Mucosa of descending colon (tissue), 3 donors: ENCODE measurements around the gene CBY2. TPM values are rescaled to one million over a fixed set of nuclear protein-coding genes. Genes with fewer than 3 reads are reported as not detected.

Experiments
- ATAC-seq: fragments of 200-7000 bp; cut with Tn5 transposase; one replicate; pipeline ENCODE4 v1.9.1; 2020; ENCODE audit warnings: mild to moderate bottlenecking, moderate library complexity
- DNase-seq, 3 donors: peaks; one replicate each; pipeline ENCODE4 v3.0.0-alpha.2; 2020
- H3K36me3 ChIP-seq: fragments of 200-600 bp; one replicate; pipeline ENCODE4 v1.8.0; 2021; ENCODE audit warnings: low read depth, mild to moderate bottlenecking
- H3K4me1 ChIP-seq: fragments of 200-600 bp; one replicate; pipeline ENCODE4 v1.8.0; 2021; ENCODE audit warnings: low read depth, mild to moderate bottlenecking
- H3K4me3 ChIP-seq: fragments of 200-600 bp; one replicate; pipeline ENCODE4 v1.8.0; 2021; ENCODE audit warnings: mild to moderate bottlenecking
- H3K9me3 ChIP-seq: fragments of 200-600 bp; one replicate; pipeline ENCODE4 v1.8.0; 2021; ENCODE audit warnings: mild to moderate bottlenecking
- CTCF ChIP-seq: fragments of 200-600 bp; IDR thresholded peaks from one replicate; pipeline ENCODE4 v1.8.0; 2022; ENCODE audit warnings: antibody characterized with exemption, mild to moderate bottlenecking
- intact Hi-C, 2 donors: fragments of 100-400 bp; cut with DNase I in 1 of 2; cut with micrococcal nuclease in 1 of 2; formaldehyde crosslinking; loops; one replicate each; pipeline versions ENCODE4 v1.11.0 to v1.11.1; 2022; cut with DNase I, micrococcal nuclease
- total RNA-seq, 3 donors: library from RNA; stranded (reverse); fragmentation: NEBNext Ultra II Directional in 2 of 3; extraction: Animal tissue kit (Norgen Biotek cat#: 25700) in 2 of 3; gene quantifications; one replicate each; pipeline versions ENCODE4 v1.2.1 to v1.2.4, GENCODE V29; 2021 to 2023
- donor health status: DM: no; HTN: no; CAD: no; lungs with moderate emphysema.
- donor health status: DM: no; HTN: no; CAD: no.
- donor health status: DM: no; HTN: yes; CAD: no.

The CBY2 gene
- total RNA-seq, 3 donors from 2014 or later = not detected

GRCh38 chr13:45744979-45745378 is 42.9 kb downstream of the CBY2 start:
- H3K4me3 ChIP-seq = no peak overlapping the region
- no peaks in the 10 kb centered on the region for H3K36me3 ChIP-seq
- H3K4me1 ChIP-seq = no peaks in the 10 kb centered on the region
- ATAC-seq = no peak
- no peaks in the 10 kb centered on the region for H3K9me3 ChIP-seq
- intact Hi-C loops = no loop called here
- TF ChIP-seq CTCF = no peak
- no peak for DNase-seq

- ATAC-seq = no peak
- no peak for TF ChIP-seq CTCF
- H3K4me1 ChIP-seq = no peaks in the 10 kb centered on the region
- intact Hi-C loops = no loop called here
- no peak overlapping the region for H3K4me3 ChIP-seq
- DNase-seq = no peak
- H3K36me3 ChIP-seq = no peaks in the 10 kb centered on the region
- no peaks in the 10 kb centered on the region for H3K9me3 ChIP-seq
Observed at GRCh38 chr13:45747071-45747470, 45.0 kb downstream of the CBY2 start.

GRCh38 chr13:45748941-45749759 is 47.0 kb downstream of the CBY2 start:
- TF ChIP-seq CTCF = no peak
- no peaks in the 10 kb centered on the region for H3K36me3 ChIP-seq
- ATAC-seq = no peak
- intact Hi-C loops = no loop called here
- no peaks in the 10 kb centered on the region for H3K4me1 ChIP-seq
- H3K9me3 ChIP-seq = no peaks in the 10 kb centered on the region
- H3K4me3 ChIP-seq = no peak overlapping the region
- DNase-seq = no peak

- no peak for TF ChIP-seq CTCF
- ATAC-seq (no peak), DNase-seq (no peak)
- no peaks in the 10 kb centered on the region for H3K9me3 ChIP-seq
- intact Hi-C loops = no loop called here
- H3K4me1 ChIP-seq = no peaks in the 10 kb centered on the region
- no peak overlapping the region for H3K4me3 ChIP-seq
- no peaks in the 10 kb centered on the region for H3K36me3 ChIP-seq
Observed at GRCh38 chr13:45750566-45750965, 48.4 kb downstream of the CBY2 start.

GRCh38 chr13:45751885-45752284 is 49.8 kb downstream of the CBY2 start:
- Histone ChIP-seq H3K36me3 (no peaks in the 10 kb centered on the region), H3K9me3 (peaks cover 4% of the 10 kb centered on the region), H3K4me1 (no peaks in the 10 kb centered on the region), H3K4me3 (no peak overlapping the region)
- intact Hi-C loops = no loop called here
- DNase-seq (no peak), ATAC-seq (no peak)
- TF ChIP-seq CTCF = no peak
